ENCODE measurements around the gene ARL6IP4.

DNA sequence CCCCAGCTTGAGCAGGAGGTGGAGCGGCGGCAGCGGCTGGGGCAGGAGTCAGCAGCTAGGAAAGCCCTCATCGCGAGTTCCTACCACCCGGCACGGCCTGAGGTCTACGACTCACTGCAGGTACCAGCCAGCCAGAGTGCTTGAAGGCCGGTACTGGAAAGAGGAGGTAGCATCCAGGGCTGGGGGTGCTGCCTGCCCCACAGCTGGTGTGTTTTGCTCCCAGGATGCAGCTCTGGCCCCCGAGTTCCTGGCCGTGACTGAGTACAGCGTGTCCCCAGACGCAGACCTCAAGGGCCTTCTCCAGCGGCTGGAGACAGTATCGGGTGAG lies 3.9 kb upstream of the ARL6IP4 start:
- TF ChIP-seq, protein P1, sequence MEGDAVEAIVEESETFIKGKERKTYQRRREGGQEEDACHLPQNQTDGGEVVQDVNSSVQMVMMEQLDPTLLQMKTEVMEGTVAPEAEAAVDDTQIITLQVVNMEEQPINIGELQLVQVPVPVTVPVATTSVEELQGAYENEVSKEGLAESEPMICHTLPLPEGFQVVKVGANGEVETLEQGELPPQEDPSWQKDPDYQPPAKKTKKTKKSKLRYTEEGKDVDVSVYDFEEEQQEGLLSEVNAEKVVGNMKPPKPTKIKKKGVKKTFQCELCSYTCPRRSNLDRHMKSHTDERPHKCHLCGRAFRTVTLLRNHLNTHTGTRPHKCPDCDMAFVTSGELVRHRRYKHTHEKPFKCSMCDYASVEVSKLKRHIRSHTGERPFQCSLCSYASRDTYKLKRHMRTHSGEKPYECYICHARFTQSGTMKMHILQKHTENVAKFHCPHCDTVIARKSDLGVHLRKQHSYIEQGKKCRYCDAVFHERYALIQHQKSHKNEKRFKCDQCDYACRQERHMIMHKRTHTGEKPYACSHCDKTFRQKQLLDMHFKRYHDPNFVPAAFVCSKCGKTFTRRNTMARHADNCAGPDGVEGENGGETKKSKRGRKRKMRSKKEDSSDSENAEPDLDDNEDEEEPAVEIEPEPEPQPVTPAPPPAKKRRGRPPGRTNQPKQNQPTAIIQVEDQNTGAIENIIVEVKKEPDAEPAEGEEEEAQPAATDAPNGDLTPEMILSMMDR (conservative IDR thresholded peaks at IDR 0.05; ENCODE audit: low read depth, low read length): no peak
- no peak for TF ChIP-seq EZH2 (IDR thresholded peaks at IDR 0.05; ENCODE audit: borderline replicate concordance, low read depth, low read length, poor library complexity, severe bottlenecking)

Data from A673 (cell line).